Neuronal stem cell (in vitro differentiated cells): ENCODE results near the gene RNU2-63P.

Source experiments
- DNase-seq: peaks from one replicate; pipeline ENCODE4 v3.0.0-alpha.2; 2013; ENCODE audit warnings: low spot score
- H2AFZ ChIP-seq: one replicate; pipeline ENCODE4 v1.6.1; 2013; ENCODE audit warnings: mild to moderate bottlenecking, low read length, inconsistent platforms
- H2AK5ac ChIP-seq: 2 replicates; pipeline ENCODE4 v1.6.1; 2013; ENCODE audit warnings: low read depth, mild to moderate bottlenecking, inconsistent platforms, low read length, moderate library complexity, mixed read lengths
- H2BK120ac ChIP-seq: 2 replicates; pipeline ENCODE4 v1.6.1; 2013; ENCODE audit warnings: low read depth, mild to moderate bottlenecking, inconsistent platforms, low read length, moderate library complexity, mixed read lengths
- H2BK12ac ChIP-seq: one replicate; pipeline ENCODE4 v1.6.1; 2013; ENCODE audit warnings: low read length, inconsistent platforms
- H2BK15ac ChIP-seq: 2 replicates; pipeline ENCODE4 v1.6.1; 2013; ENCODE audit warnings: mild to moderate bottlenecking, low read length, inconsistent platforms, mixed read lengths
- H2BK5ac ChIP-seq: one replicate; pipeline ENCODE4 v1.6.1; 2013; ENCODE audit warnings: inconsistent platforms, mild to moderate bottlenecking, low read length, moderate library complexity
- H3K14ac ChIP-seq: one replicate; pipeline ENCODE4 v1.6.1; 2013; ENCODE audit warnings: low read length, inconsistent platforms
- H3K18ac ChIP-seq: 2 replicates; pipeline ENCODE4 v1.6.1; 2013; ENCODE audit warnings: low read length, inconsistent platforms
- H3K23ac ChIP-seq: 2 replicates; pipeline ENCODE4 v1.6.1; 2013; ENCODE audit warnings: low read depth, mild to moderate bottlenecking, mixed read lengths, low read length, inconsistent platforms; ENCODE audit not compliant: poor library complexity
- H3K27ac ChIP-seq: replicated peaks from 3 replicates; pipeline ENCODE4 v1.5.1; 2013; ENCODE audit warnings: low read length, inconsistent platforms
- H3K27me3 ChIP-seq, 3 experiments: 2 replicates each; pipeline ENCODE4 v1.6.1; 2013; ENCODE audit warnings: low read length in 3 of 3, mild to moderate bottlenecking in 2 of 3, inconsistent platforms in 1 of 3, low read depth in 1 of 3, mixed read lengths in 1 of 3, moderate library complexity in 1 of 3; ENCODE audit not compliant: control insufficient read depth in 3 of 3, insufficient read depth in 3 of 3
- H3K36me3 ChIP-seq, 2 donors: replicated peaks in 1 of 2; 2 replicates each; pipeline ENCODE4 v1.6.1; 2013; ENCODE audit warnings: low read length in 2 of 2; ENCODE audit not compliant: control insufficient read depth in 2 of 2, insufficient read depth in 2 of 2
- H3K4ac ChIP-seq: 2 replicates; pipeline ENCODE4 v1.6.1; 2013; ENCODE audit warnings: inconsistent platforms, mild to moderate bottlenecking, low read length, moderate library complexity
- H3K4me1 ChIP-seq, 2 donors: 1 replicate in 1 of 2; 2 replicates in 1 of 2; pipeline ENCODE4 v1.6.1; 2013; ENCODE audit warnings: low read length in 2 of 2, low read depth in 1 of 2; ENCODE audit not compliant: control insufficient read depth in 2 of 2, insufficient read depth in 1 of 2
- H3K4me2 ChIP-seq: one replicate; pipeline ENCODE4 v1.6.1; 2013; ENCODE audit warnings: mild to moderate bottlenecking, low read length, inconsistent platforms; ENCODE audit not compliant: insufficient read depth, poor library complexity, severe bottlenecking
- H3K4me3 ChIP-seq, 2 donors: 2 replicates each; pipeline ENCODE4 v1.5.1; 2013; ENCODE audit warnings: low read length in 2 of 2, mild to moderate bottlenecking in 2 of 2, inconsistent platforms in 1 of 2, moderate library complexity in 1 of 2
- H3K79me1 ChIP-seq: one replicate; pipeline ENCODE4 v1.6.1; 2013; ENCODE audit warnings: low read depth, mild to moderate bottlenecking, inconsistent platforms, low read length, moderate library complexity
- H3K9ac ChIP-seq: one replicate; pipeline ENCODE4 v1.6.1; 2013; ENCODE audit warnings: mild to moderate bottlenecking, low read depth, low read length, inconsistent platforms; ENCODE audit not compliant: poor library complexity
- H3K9me3 ChIP-seq, 2 donors: replicated peaks in 1 of 2; 2 replicates each; pipeline versions ENCODE3 to v1.6.1; 2013; ENCODE audit warnings: low read length in 2 of 2, mild to moderate bottlenecking in 2 of 2, inconsistent platforms in 1 of 2, low read depth in 1 of 2, mixed read lengths in 1 of 2, moderate library complexity in 1 of 2; ENCODE audit not compliant: control insufficient read depth in 2 of 2, insufficient read depth in 1 of 2
- H4K8ac ChIP-seq: one replicate; pipeline ENCODE4 v1.6.1; 2013; ENCODE audit warnings: low read depth, mild to moderate bottlenecking, inconsistent platforms, low read length, moderate library complexity
- H4K91ac ChIP-seq: one replicate; pipeline ENCODE4 v1.6.1; 2013; ENCODE audit warnings: low read length, low read depth, mild to moderate bottlenecking, inconsistent platforms; ENCODE audit not compliant: poor library complexity
- WGBS, 2 donors: extraction: QIAGEN DNeasy Blood & Tissue Kit; methylation state at CpG; one replicate each; pipeline ENCODE4 v1.1.7; 2013; ENCODE audit warnings: missing lambda C conversion rate in 2 of 2, mixed read lengths in 1 of 2; ENCODE audit not compliant: insufficient read length in 2 of 2, insufficient replicate concordance in 1 of 2; ENCODE audit errors: extremely low coverage in 2 of 2; 5-methylcytosine and 5-hydroxymethylcytosine counted together

RNU2-63P gene

GRCh38 chr2:88038263-88039105, 22.1 kb upstream of the RNU2-63P start:
- Histone ChIP-seq H2AK5ac (no peak overlapping the region), H3K4me3 (no peak overlapping the region), H2BK12ac (no peak overlapping the region), H3K18ac (no peak overlapping the region), H3K36me3 (peaks cover 0 to 41% of the 10 kb centered on the region in 2 donors), H3K27ac (no peak overlapping the region), H3K9me3 (peaks cover 0 to 8% of the 10 kb centered on the region in 2 donors), H2BK120ac (no peak overlapping the region), H4K8ac (no peak overlapping the region), H3K23ac (no peak overlapping the region), H4K91ac (no peak overlapping the region), H3K14ac (no peak overlapping the region), H2BK5ac (no peak overlapping the region), H3K4me2 (no peak overlapping the region), H3K9ac (no peak overlapping the region), H2BK15ac (no peak overlapping the region), H3K79me1 (no peaks in the 10 kb centered on the region), H3K27me3 (no peaks in the 10 kb centered on the region), H3K4ac (no peak overlapping the region), H2AFZ (no peak overlapping the region), H3K4me1 (peaks cover 0 to 2% of the 10 kb centered on the region in 2 donors)
- no CpG with 5 or more reads among the region's 4 CpGs for WGBS, 2 donors
- DNase-seq, result no peak

GRCh38 chr2:88036606-88037005, 20.3 kb upstream of the RNU2-63P start:
- no peak overlapping the region for H2BK15ac ChIP-seq
- H4K91ac ChIP-seq, result no peak overlapping the region
- no peak overlapping the region for H3K4me2 ChIP-seq
- no peak overlapping the region for H3K23ac ChIP-seq
- DNase-seq, result no peak
- no peak overlapping the region for H3K27ac ChIP-seq
- H2BK120ac ChIP-seq, result no peak overlapping the region
- no peaks in the 10 kb centered on the region for H3K27me3 ChIP-seq
- peaks cover 0 to 8% of the 10 kb centered on the region in 2 donors for H3K9me3 ChIP-seq
- H3K4me3 ChIP-seq, result no peak overlapping the region
- no peak overlapping the region for H2AK5ac ChIP-seq
- H3K14ac ChIP-seq, result no peak overlapping the region
- no peak overlapping the region for H4K8ac ChIP-seq
- H2BK12ac ChIP-seq, result no peak overlapping the region
- peaks cover 0 to 58% of the 10 kb centered on the region in 2 donors for H3K36me3 ChIP-seq
- no peak overlapping the region for H3K18ac ChIP-seq
- H3K9ac ChIP-seq, result no peak overlapping the region
- H3K4me1 ChIP-seq, result no peaks in the 10 kb centered on the region
- H2BK5ac ChIP-seq, result no peak overlapping the region
- no peak overlapping the region for H3K4ac ChIP-seq
- H2AFZ ChIP-seq, result no peak overlapping the region
- H3K79me1 ChIP-seq, result no peaks in the 10 kb centered on the region

- Histone ChIP-seq H4K8ac (no peak overlapping the region), H3K27me3 (no peaks in the 10 kb centered on the region), H3K14ac (no peak overlapping the region), H2BK12ac (no peak overlapping the region), H3K9me3 (peaks cover 0 to 8% of the 10 kb centered on the region in 2 donors), H3K4me2 (no peak overlapping the region), H3K4ac (no peak overlapping the region), H3K36me3 (peaks cover 0 to 61% of the 10 kb centered on the region in 2 donors), H2AK5ac (no peak overlapping the region), H3K4me1 (no peaks in the 10 kb centered on the region), H2BK120ac (no peak overlapping the region), H3K79me1 (no peaks in the 10 kb centered on the region), H4K91ac (no peak overlapping the region), H2BK5ac (no peak overlapping the region), H3K9ac (no peak overlapping the region), H3K18ac (no peak overlapping the region), H3K4me3 (no peak overlapping the region), H3K23ac (no peak overlapping the region), H2AFZ (no peak overlapping the region), H2BK15ac (no peak overlapping the region), H3K27ac (no peak overlapping the region)
- no peak for DNase-seq
- WGBS, 2 donors, result no CpG with 5 or more reads among the region's 2 CpGs
Observed at GRCh38 chr2:88036182-88036581, 19.8 kb upstream of the RNU2-63P start.

- Histone ChIP-seq H2AFZ (no peak overlapping the region), H3K18ac (no peak overlapping the region), H4K8ac (no peak overlapping the region), H3K4me1 (no peaks in the 10 kb centered on the region), H4K91ac (no peak overlapping the region), H3K36me3 (peaks cover 3 to 95% of the 10 kb centered on the region in 2 donors), H3K79me1 (no peaks in the 10 kb centered on the region), H3K9me3 (peaks cover 0 to 8% of the 10 kb centered on the region in 2 donors), H2BK5ac (no peak overlapping the region), H3K9ac (no peak overlapping the region), H3K4me3 (no peak overlapping the region), H3K14ac (no peak overlapping the region), H3K23ac (no peak overlapping the region), H2BK15ac (no peak overlapping the region), H3K4ac (no peak overlapping the region), H3K4me2 (no peak overlapping the region), H3K27me3 (no peaks in the 10 kb centered on the region), H2BK120ac (no peak overlapping the region), H2AK5ac (no peak overlapping the region), H2BK12ac (no peak overlapping the region), H3K27ac (no peak overlapping the region)
- DNase-seq, result no peak
- WGBS, 2 donors, result no CpG with 5 or more reads among the region's 7 CpGs
Observed at GRCh38 chr2:88032070-88032702, 15.8 kb upstream of the RNU2-63P start.
